Sciatic nerve (tissue), 2 donors: ENCODE measurements around the gene ASB2. TPM values are rescaled to one million over a fixed set of nuclear protein-coding genes. Genes with fewer than 3 reads are reported as not detected.
A peak's percentile ranks its signal among the peaks of the same experiment; 100 is the strongest.

Experiments used
- ATAC-seq: fragments of 200-7000 bp; cut with Tn5 transposase; one replicate; pipeline ENCODE4 v1.9.1; 2020; ENCODE audit warnings: mild to moderate bottlenecking, moderate library complexity
- DNase-seq: peaks from one replicate; pipeline ENCODE4 v3.0.0-alpha.2; 2020; ENCODE audit warnings: low spot score
- intact Hi-C: fragments of 100-400 bp; cut with DNase I; formaldehyde crosslinking; loops from one replicate; pipeline ENCODE4 v1.14.2; 2022
- total RNA-seq: library from RNA; stranded (reverse); fragmentation: NEBNext Ultra II Directional; extraction: Animal tissue kit (Norgen Biotek cat#: 25700); gene quantifications from one replicate; pipeline ENCODE4 v1.2.1, GENCODE V29; 2021
- donor health status: DM: no; HTN: no; CAD: no.
- donor health status: DM: no; HTN: no; CAD: no.

Gene ASB2, protein sequence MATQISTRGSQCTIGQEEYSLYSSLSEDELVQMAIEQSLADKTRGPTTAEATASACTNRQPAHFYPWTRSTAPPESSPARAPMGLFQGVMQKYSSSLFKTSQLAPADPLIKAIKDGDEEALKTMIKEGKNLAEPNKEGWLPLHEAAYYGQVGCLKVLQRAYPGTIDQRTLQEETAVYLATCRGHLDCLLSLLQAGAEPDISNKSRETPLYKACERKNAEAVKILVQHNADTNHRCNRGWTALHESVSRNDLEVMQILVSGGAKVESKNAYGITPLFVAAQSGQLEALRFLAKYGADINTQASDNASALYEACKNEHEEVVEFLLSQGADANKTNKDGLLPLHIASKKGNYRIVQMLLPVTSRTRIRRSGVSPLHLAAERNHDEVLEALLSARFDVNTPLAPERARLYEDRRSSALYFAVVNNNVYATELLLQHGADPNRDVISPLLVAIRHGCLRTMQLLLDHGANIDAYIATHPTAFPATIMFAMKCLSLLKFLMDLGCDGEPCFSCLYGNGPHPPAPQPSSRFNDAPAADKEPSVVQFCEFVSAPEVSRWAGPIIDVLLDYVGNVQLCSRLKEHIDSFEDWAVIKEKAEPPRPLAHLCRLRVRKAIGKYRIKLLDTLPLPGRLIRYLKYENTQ
- total RNA-seq, result 1.4 TPM

DNA sequence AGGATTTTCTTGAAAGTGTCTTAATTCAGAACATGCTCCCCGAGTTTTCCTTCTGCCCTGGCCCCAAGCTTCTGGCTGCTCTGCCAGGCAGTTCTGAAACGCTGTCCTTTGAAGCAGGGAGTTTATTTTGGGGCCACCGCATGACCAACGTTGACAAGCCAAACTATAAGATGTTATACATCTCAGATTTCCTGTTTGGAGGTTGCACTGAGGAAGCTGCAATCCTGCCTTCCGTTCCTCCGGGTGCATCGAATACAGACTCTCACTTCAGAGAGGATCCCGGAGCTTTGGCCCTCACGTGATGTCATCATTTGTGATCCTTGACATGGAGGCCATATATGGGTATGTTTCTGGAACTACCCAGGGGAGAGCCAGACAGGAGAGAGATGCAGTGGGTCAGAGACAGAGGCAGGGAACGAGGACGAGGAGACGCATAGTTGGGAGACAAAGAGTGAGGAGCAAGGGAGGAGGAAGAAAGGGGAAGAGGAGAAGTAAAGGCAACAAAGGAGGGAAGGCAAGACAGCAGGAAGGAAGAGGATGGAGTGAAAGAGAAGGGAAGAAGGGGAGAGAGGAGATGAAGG is at the start of gene ASB2:
ASB2 (minus strand) TSS at position 94 of the 581 bp plus-strand sequence. CDS start 12,031 bp downstream, outside the sequence.
- no peak for DNase-seq
- intact Hi-C loops, result no loop called here
- ATAC-seq, result peak; percentile 20

DNA sequence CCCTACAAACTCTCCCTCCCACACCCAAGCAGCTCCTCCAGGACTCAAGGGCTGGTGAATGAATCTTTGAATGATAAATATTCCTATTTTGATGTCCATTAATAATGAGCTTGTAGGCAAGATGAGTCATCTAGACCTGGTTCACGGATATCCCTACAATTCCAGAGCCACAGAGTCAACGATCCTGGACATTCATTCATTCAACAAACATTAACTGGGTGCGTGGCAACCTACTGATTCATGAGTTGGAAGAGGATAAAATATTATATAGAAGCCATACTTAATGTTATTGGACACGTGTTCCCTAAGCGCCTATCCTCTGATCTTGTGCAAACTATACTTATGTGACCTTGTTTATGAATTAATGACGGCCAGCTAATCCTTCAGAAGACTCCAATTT is 49.4 kb upstream of the ASB2 start:
- DNase-seq (no peak), ATAC-seq (no peak)
- intact Hi-C loops, result no loop called here

DNA sequence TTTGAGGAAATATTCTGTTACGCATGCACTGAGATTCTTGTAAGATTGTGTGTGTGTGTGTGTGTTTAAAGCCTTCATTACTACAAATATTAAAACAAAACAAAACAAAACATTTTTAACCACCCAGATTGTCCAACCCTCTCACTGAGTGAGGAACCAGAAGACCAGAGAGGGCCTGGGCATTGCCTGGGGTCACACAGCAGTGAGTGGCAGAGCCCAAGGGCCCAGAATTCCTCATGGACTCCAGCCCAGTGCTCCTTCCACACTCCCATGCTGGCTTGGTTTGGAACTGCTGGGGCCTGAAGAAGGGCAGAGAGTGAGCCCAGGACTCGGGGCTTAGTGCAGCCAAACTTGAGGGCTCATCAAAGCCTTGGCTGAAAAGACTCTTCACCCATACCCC is 48.2 kb upstream of the ASB2 start:
- intact Hi-C loops, result no loop called here
- ATAC-seq (no peak), DNase-seq (no peak)

DNA sequence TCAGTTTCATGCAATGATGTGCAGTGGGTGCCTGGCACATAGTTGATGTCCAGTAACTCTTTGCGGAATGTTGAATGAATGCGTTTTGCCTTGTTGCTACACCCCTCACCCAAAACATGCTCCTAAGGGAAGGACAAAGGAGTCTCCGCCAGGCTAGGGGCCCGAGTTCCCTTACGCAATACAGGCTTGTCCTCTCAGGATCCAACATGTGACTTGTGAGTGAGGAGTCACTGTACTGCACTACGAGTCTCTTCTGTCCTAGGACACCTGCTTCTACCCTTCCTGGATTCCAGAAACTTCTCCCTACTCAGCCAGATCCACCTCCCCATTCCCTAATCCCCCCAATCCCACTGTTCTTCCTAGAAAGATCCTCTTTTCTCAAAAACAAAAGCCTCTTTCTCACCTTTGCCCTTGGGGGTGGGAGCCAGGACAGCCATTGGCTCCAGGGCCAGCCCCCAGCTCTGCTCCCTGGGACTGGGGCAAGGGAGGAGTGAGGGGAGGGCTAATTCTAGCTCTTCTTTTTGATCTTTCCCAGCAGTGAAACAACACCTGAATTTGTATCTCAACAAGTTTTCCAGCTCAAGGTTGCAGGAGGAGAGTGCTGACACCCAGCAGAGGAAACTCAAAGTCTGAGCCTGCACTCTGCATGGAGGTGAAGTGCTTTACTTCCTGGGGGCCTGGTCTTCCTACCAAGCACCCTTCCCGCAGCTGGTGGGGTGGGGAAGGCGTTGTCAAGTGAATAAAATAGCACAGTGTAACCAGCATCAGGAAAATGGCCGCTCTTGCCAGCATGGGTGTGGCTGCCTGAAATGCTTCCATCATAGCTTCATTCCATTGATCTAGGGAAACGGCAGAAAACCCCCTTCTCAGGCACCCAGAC is 46.4 kb upstream of the ASB2 start:
- DNase-seq (no peak), ATAC-seq (no peak)
- intact Hi-C loops, result no loop called here

DNA sequence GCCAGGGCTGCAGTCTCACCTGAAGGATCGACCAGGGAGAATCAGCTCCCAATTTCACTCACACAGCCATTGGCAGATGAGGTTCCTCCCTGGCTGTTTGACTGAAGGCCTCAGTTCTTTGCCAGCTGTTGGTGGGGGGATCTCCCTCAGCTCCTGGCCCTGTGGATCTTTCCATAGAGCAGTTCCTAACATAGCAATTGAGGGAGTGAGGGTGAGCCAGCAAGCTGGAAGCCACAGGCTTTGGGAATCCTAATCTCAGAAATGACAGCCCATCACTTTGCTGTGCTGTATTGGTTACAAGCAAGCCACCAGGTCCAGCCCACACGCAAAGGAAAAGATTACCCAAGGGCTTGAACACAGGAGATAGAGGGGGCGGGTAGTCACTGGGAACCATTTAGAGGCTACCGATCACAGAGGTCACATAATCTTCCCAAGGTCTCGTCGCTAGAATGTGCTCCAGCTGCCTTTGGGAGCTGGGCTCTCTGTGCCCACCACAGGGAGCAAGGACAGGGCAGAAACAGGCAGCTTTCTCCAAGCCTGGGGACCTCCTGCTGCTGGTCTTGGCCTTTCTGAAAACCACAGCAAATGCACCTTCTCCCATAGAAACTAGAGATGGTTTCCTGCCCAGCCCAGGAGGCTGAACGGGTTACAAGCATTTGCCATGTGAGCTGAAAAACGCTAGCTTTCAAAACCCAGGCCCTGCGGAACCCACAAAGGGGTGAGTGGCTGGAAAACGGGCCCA is 45.2 kb upstream of the ASB2 start:
- no peak for ATAC-seq
- no peak for DNase-seq
- intact Hi-C loops, result no loop called here

DNA sequence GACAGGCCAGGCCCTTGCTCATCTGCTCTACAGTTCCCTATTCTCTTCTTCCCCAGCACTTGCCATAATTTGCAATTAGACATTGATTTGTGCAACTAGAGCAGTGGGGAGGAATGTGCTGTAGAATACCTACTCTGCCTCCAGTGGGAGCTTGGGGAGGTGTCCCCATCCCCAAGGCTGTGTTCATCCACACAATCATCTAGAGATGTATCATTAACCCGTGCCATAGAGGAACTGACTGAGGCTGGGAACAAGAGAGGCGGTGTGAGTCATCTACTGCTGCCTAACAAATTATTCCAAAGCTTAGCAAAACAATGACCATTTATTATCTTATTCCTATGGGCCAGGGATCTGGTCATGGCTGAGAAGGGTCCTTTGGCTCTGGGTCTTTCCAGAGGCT is 44.6 kb upstream of the ASB2 start:
- ATAC-seq, result no peak
- no peak for DNase-seq
- intact Hi-C loops, result no loop called here

DNA sequence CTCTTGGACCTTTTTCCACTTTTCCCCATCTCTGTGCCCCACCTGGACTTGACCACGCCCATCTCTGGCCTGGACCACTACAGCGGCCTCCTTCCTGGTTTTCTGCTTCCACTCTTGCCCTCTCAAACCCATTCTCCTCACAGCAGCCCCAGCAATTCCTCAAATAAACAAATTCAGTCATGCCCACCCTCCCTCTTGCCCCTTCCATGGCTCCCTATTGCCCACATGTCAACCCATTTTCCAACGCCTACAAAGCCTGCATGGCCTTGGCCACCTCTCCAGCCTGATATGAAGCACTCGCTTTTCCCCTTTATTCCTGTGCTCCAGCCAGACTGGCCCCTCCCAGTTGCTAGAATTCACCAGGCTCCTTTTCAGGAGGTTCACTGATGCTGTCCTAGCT is 43.9 kb upstream of the ASB2 start:
- ATAC-seq (no peak), DNase-seq (no peak)
- intact Hi-C loops, result no loop called here

DNA sequence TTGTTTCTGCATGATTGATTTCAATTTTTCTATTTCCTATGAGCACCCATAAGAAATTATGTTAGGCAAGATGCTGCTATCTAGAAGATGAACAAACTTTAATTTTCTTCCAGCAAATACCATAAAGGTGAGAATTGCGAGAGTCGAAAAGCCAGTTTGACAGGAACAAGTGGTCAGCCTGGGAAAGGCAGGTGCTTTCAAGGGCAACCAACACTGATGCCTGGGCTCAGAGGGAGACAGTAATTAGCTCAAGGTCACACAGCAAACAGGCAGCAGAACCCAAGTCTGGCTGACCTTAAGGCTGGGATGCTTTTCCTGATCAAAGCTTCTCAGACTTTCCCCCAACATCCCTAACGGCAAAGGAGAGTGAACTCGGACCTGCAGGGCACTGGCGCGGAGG is 43.0 kb upstream of the ASB2 start:
- intact Hi-C loops, result no loop called here
- ATAC-seq (no peak), DNase-seq (no peak)

DNA sequence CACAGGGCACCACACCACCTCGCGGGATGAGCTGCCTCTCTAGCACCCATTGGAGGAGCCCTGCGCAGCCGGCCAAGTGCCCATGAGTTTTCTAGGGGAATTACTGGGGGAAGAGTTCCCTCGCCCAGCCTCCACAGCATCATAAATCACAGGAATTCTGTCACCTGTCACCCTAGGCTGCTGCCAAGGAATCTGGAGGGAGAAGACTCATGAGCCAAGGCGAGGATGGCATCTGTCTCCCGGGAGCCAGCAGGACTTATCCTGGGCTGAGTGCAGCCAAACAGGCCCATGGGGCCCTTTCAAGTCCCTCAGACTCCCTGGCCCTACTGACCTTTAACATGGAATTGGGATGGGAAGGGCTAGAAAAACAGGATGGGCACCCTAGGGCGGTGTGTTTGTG is 41.9 kb upstream of the ASB2 start:
- ATAC-seq, result no peak
- DNase-seq, result no peak
- intact Hi-C loops, result no loop called here

DNA sequence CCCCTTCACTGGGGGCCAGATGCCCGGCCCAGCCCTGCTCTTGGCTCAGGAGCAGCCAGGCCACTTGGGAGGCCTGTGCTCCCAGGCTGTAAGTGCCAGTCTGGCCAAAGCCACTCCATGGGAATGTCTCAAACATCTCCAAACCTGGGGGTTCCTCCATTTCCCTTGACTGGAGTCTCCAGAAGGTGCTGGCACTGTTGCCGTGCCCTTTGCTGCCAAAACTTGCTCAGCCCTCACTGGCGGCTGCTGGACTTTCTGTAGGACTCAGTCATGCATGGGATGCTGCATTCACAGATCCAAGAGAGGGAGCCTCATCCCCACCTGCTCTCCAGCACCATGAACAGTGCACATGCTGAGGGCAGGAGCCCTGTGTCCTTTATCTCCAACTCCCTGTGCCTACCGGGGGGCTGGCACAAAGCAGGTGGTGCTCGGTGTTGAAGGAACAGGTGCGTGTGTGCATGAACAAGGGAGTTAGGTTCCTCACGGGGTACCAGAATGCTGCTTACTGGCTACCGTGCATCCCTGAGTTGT is 40.1 kb upstream of the ASB2 start:
- ATAC-seq (no peak), DNase-seq (no peak)
- intact Hi-C loops, result no loop called here

DNA sequence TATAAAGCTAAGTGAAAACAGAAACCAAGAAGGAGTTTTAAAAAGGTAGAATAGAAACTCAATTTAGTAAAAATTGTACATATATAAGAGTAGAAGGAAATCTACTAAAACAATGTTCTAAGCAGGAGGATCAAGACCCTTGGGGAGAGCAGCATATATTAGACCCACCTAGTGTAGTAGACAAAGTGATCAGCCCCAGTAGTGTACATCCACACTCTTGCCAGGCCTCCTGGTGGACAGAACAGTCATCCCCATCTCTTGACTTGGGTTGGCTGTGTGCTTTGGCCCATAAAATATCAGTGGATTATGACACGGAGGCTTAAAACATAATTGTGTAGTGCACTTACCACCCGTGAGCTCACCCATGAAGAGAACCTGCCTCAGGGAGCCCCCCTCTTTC is 38.9 kb upstream of the ASB2 start:
- ATAC-seq (no peak), DNase-seq (no peak)
- intact Hi-C loops, result no loop called here

DNA sequence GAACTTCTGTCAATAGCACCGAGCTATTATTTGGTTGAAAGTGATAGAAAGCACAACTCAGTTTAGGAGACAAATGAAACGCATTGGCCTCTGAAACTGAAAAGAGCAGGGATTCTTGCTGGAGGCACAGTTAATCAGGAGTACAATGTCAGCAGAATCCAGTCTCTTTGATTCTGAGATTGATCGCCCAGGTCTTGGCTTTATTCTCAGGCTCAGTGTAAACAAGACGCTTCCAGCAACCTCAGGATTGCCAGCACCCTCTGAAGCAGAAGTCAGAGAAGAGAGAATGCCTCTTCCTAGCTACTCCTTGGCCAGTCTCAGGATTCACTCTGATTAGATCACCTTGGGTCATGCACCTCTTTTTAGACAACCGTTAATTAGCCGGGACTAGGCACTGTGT is 38.0 kb upstream of the ASB2 start:
- intact Hi-C loops, result no loop called here
- DNase-seq, result no peak
- no peak for ATAC-seq

DNA sequence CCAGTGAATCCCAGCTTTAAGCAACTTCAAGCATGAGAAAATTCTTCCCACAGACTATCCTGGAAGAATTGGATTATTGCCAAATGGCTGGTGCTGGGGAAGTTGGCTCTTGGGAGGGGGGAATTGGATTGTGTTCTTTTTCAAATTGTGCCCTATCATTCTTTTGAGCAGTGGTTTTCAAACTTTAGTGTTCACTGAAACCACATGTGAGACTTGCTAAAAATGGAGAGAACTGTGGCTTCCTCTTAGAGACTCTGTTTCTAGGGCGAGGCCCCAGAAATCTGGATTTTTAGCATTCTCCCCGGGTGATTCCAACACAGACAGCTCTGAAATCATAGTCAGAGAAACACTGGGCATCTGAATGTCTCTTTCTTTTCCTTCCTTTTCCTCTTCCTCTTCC is 35.4 kb upstream of the ASB2 start:
- intact Hi-C loops, result no loop called here
- ATAC-seq, result no peak
- no peak for DNase-seq

DNA sequence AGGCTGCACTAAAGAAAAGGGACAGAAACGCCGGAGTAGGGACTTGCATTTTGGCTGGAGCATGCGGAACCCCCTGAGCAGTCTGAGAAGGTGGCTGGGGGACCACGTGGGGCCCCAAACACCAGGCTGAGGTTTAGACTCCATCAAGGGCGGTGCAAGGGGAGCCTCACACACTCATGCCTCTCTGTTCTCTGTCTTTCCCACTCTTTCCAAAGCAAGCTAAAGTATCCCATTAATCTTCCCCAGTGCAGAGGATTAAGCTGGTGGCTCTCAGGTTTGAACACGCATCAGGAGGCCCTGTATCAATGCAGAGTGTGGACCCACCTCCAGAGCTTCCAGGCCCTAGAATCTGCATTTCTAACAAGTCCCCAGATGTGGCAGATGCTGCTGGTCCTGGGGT is 34.3 kb upstream of the ASB2 start:
- DNase-seq (no peak), ATAC-seq (no peak)
- intact Hi-C loops, result no loop called here

DNA sequence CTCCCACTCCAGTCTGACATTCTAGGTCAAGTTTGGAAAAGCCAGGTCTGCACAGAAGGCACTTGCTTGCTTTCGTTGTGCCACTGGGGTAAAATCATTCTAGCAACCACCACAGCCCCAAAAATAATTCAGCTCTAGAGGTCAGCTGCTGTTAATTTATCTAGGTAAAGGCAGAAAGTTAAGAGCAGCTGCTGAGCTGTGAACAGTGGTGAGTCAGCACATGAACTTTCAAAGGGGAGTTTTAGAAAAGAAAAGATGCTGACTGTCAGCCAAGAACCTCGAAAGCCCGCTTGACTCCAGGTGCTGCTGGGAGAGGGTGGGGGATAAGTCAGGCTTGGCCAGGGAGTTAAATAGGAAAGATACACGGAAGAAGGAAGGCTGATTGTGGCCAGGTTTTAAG is 33.4 kb upstream of the ASB2 start:
- intact Hi-C loops, result no loop called here
- ATAC-seq (no peak), DNase-seq (no peak)

DNA sequence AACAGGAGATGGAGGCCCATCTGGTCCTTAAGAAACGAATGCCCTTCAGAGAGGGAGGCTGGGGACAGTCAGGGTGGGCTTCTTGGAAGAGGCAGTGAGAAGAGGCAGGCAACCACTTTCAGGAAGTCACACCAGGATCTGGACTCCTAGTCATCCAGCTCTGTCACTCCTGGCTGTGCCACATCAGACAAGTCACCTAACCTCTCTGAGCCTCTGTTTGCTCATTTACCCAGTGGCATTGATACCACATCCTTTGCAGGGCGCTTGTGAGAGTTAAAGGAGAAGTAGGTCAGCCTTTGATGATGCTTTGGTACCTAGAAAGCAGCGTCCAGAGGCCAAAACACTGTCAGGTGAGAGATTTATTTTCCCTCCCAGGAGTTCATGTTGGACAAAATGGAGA is 31.9 kb upstream of the ASB2 start:
- DNase-seq (no peak), ATAC-seq (no peak)
- intact Hi-C loops, result no loop called here

DNA sequence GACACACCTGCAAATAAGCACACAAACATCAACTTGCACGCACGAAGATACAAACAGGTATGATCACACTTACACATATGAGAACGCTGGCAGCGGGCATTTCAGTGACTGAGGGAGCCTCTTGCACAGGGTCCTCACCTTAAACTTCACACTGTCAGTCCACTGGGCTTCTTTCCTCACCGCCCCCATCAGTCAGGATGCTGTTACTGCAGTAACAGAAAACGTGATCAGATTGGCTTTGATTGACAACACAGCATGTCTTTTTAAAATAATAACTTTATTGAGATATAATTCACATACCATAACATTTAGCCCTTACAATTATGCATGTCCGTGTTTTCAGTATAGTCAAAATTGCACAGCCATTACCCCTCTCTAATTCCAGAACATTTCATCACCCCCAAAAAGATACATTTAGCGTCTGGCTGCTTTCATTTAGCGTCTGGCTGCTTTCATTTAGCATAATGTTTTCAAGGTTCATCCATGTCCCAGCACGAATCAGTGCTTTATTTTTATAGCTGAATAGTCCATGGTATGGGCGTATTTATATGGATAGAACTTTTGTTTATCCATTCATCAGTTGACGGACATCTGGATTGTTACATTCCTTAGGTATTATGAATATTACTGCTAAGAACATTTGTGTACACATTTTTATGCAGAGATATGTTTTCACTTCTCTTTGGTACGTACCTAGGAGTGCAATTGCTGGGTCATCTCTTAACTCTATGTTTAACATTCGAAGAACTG is 29.1 kb upstream of the ASB2 start:
- ATAC-seq (no peak), DNase-seq (no peak)
- intact Hi-C loops, result no loop called here

DNA sequence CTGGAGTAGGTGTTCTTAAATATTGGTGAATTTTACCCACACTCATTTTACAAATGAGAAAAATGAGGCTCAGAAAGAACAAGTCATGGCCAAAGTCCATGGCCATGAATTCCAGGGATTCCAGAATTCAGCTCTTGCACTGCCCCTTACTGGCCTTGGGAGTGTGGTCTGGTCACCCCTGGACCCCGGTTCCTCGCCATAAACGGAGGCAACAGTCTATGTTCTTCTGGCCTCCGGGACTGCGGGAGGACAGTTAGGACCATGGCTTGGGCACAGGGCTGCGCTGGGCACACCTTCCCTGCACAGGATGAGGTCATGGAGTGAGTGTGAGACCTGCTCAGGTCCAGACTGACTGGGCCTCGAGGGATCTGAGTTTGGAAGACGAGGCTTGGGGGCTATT is 27.6 kb upstream of the ASB2 start:
- intact Hi-C loops, result loop anchor here (5.0 kb wide), 1 partner anchor 62 kb away; no protein-coding TSS in a partner anchor
- ATAC-seq, result no peak
- DNase-seq, result no peak
